Astrocyte (in vitro differentiated cells and primary cell): ENCODE data around the gene MAPKAP1. TPM values are rescaled to one million over a fixed set of nuclear protein-coding genes. Genes with fewer than 3 reads are reported as not detected.

Experiments used
- DNase-seq: peaks from one replicate; pipeline ENCODE4 v3.0.0-alpha.2; 2010; ENCODE audit warnings: low read depth
- FAIRE-seq: peaks from 2 replicates; lab custom pipeline; 2011; peaks lifted over from hg19 to GRCh38; lab: Jason Lieb, UNC
- H2AFZ ChIP-seq: 2 replicates; pipeline ENCODE4 v1.6.0; 2012; ENCODE audit warnings: low read depth, low read length, inconsistent platforms
- H3K27ac ChIP-seq: 2 replicates; pipeline ENCODE4 v1.5.1; 2011; ENCODE audit warnings: low read depth, low read length, inconsistent platforms
- H3K27me3 ChIP-seq: 2 replicates; pipeline ENCODE4 v1.6.0; 2011; ENCODE audit warnings: low read length, inconsistent platforms; ENCODE audit not compliant: insufficient read depth
- H3K36me3 ChIP-seq: 2 replicates; pipeline ENCODE4 v1.5.1; 2011; ENCODE audit warnings: low read length, inconsistent platforms; ENCODE audit not compliant: insufficient read depth
- H3K4me1 ChIP-seq: 2 replicates; pipeline ENCODE4 v1.5.1; 2011; ENCODE audit warnings: low read length, inconsistent platforms; ENCODE audit not compliant: insufficient read depth
- H3K4me2 ChIP-seq: 2 replicates; pipeline ENCODE4 v1.6.0; 2012; ENCODE audit warnings: low read length, inconsistent platforms
- H3K4me3 ChIP-seq: 2 replicates; pipeline ENCODE4 v1.5.1; 2011; ENCODE audit warnings: low read depth, mild to moderate bottlenecking, low read length, inconsistent platforms; ENCODE audit not compliant: insufficient read depth
- H3K79me2 ChIP-seq: 2 replicates; pipeline ENCODE4 v1.6.0; 2012; ENCODE audit warnings: mild to moderate bottlenecking, low read length, inconsistent platforms; ENCODE audit not compliant: insufficient read depth
- H3K9ac ChIP-seq: 2 replicates; pipeline ENCODE4 v1.6.0; 2012; ENCODE audit warnings: mild to moderate bottlenecking, low read length, inconsistent platforms
- H3K9me3 ChIP-seq: 2 replicates; pipeline ENCODE4 v1.5.1; 2012; ENCODE audit warnings: low read depth, mild to moderate bottlenecking, low read length, inconsistent platforms; ENCODE audit not compliant: insufficient read depth
- H4K20me1 ChIP-seq: 2 replicates; pipeline ENCODE4 v1.6.0; 2012; ENCODE audit warnings: low read length, inconsistent platforms; ENCODE audit not compliant: insufficient read depth
- H3K27ac Mint-ChIP-seq: one replicate; pipeline ENCODE4 v1.8.0; 2021; ENCODE audit warnings: mild to moderate bottlenecking, mixed read lengths; ENCODE audit not compliant: unreplicated experiment
- H3K27me3 Mint-ChIP-seq: one replicate; pipeline ENCODE4 v1.8.0; 2021; ENCODE audit warnings: low read depth, mixed read lengths; ENCODE audit not compliant: unreplicated experiment
- H3K36me3 Mint-ChIP-seq: one replicate; pipeline ENCODE4 v1.8.0; 2021; ENCODE audit warnings: low read depth, mixed read lengths; ENCODE audit not compliant: unreplicated experiment
- H3K4me1 Mint-ChIP-seq: one replicate; pipeline ENCODE4 v1.8.0; 2021; ENCODE audit warnings: low read depth, mixed read lengths; ENCODE audit not compliant: unreplicated experiment
- H3K4me3 Mint-ChIP-seq: one replicate; pipeline ENCODE4 v1.8.0; 2021; ENCODE audit warnings: mild to moderate bottlenecking, moderate library complexity, mixed read lengths; ENCODE audit not compliant: unreplicated experiment
- H3K9me3 Mint-ChIP-seq: one replicate; pipeline ENCODE4 v1.8.0; 2021; ENCODE audit warnings: mild to moderate bottlenecking, mixed read lengths; ENCODE audit not compliant: unreplicated experiment
- CTCF ChIP-seq: IDR thresholded peaks from 2 replicates; pipeline ENCODE4 v1.5.1; 2011; ENCODE audit warnings: low read depth, mild to moderate bottlenecking, inconsistent platforms, low read length, moderate library complexity; ENCODE audit not compliant: insufficient read depth
- EZH2 ChIP-seq: IDR thresholded peaks from 2 replicates; pipeline ENCODE4 v1.6.1; 2012; ENCODE audit warnings: mild to moderate bottlenecking, low read length, inconsistent platforms; ENCODE audit not compliant: insufficient read depth
- total RNA-seq: library from RNA; stranded (reverse); gene quantifications from 2 replicates; pipeline ENCODE4 v1.2.1, GENCODE V29; 2021

Gene MAPKAP1
- total RNA-seq, 1 donor from 2014 or later = 109 TPM

GRCh38 chr9:125505988-125506438, 201.0 kb downstream of the MAPKAP1 start:
- H4K20me1 ChIP-seq = no peaks in the 10 kb centered on the region
- H3K4me3 Mint-ChIP-seq = no peak overlapping the region
- H3K4me2 ChIP-seq = no peak overlapping the region
- H3K27me3 ChIP-seq = no peaks in the 10 kb centered on the region
- peaks cover 3% of the 10 kb centered on the region for H3K36me3 ChIP-seq
- FAIRE-seq = no peak
- H3K9ac ChIP-seq = no peak overlapping the region
- H2AFZ ChIP-seq = no peak overlapping the region
- no peaks in the 10 kb centered on the region for H3K9me3 Mint-ChIP-seq
- no peak for TF ChIP-seq CTCF
- TF ChIP-seq EZH2 = no peak
- H3K79me2 ChIP-seq = peaks cover 5% of the 10 kb centered on the region
- DNase-seq = no peak
- no peak overlapping the region for H3K4me3 ChIP-seq
- no peaks in the 10 kb centered on the region for H3K27me3 Mint-ChIP-seq
- H3K27ac Mint-ChIP-seq = peak overlapping the region; percentile 75
- H3K36me3 Mint-ChIP-seq = peaks cover 4% of the 10 kb centered on the region
- no peak overlapping the region for H3K27ac ChIP-seq
- H3K9me3 ChIP-seq = no peaks in the 10 kb centered on the region
- no peaks in the 10 kb centered on the region for H3K4me1 ChIP-seq
- H3K4me1 Mint-ChIP-seq = no peaks in the 10 kb centered on the region

- Histone ChIP-seq H3K27ac (no peak overlapping the region), H3K79me2 (no peaks in the 10 kb centered on the region), H3K36me3 (peaks cover 3% of the 10 kb centered on the region), H3K4me1 (no peaks in the 10 kb centered on the region), H3K4me3 (no peak overlapping the region), H3K9me3 (no peaks in the 10 kb centered on the region), H4K20me1 (no peaks in the 10 kb centered on the region), H3K4me2 (no peak overlapping the region), H3K27me3 (no peaks in the 10 kb centered on the region), H2AFZ (no peak overlapping the region), H3K9ac (no peak overlapping the region)
- TF ChIP-seq CTCF (no peak), EZH2 (no peak)
- no peaks in the 10 kb centered on the region for H3K9me3 Mint-ChIP-seq
- FAIRE-seq (no peak), DNase-seq (no peak)
- peaks cover 5% of the 10 kb centered on the region for H3K36me3 Mint-ChIP-seq
- no peaks in the 10 kb centered on the region for H3K4me1 Mint-ChIP-seq
- no peaks in the 10 kb centered on the region for H3K27me3 Mint-ChIP-seq
- no peak overlapping the region for H3K4me3 Mint-ChIP-seq
- H3K27ac Mint-ChIP-seq = no peak overlapping the region
Observed at GRCh38 chr9:125504616-125505015, 202.4 kb downstream of the MAPKAP1 start.

- Mint-ChIP-seq H3K9me3 (no peaks in the 10 kb centered on the region), H3K4me3 (no peak overlapping the region), H3K27me3 (no peaks in the 10 kb centered on the region), H3K27ac (no peak overlapping the region), H3K36me3 (peaks cover 11% of the 10 kb centered on the region), H3K4me1 (peaks cover 27% of the 10 kb centered on the region)
- H3K4me2 ChIP-seq = no peak overlapping the region
- DNase-seq = no peak
- no peaks in the 10 kb centered on the region for H3K9me3 ChIP-seq
- TF ChIP-seq EZH2 = no peak
- TF ChIP-seq CTCF = no peak
- FAIRE-seq = no peak
- H3K79me2 ChIP-seq = no peaks in the 10 kb centered on the region
- no peaks in the 10 kb centered on the region for H3K36me3 ChIP-seq
- H4K20me1 ChIP-seq = peaks cover 18% of the 10 kb centered on the region
- no peak overlapping the region for H3K4me3 ChIP-seq
- H2AFZ ChIP-seq = no peak overlapping the region
- H3K9ac ChIP-seq = no peak overlapping the region
- peaks cover 14% of the 10 kb centered on the region for H3K4me1 ChIP-seq
- no peak overlapping the region for H3K27ac ChIP-seq
- H3K27me3 ChIP-seq = no peaks in the 10 kb centered on the region
Observed at GRCh38 chr9:125497906-125498305, 209.1 kb downstream of the MAPKAP1 start.
